ENCODE data around the gene ERC1.

GRCh38 chr12:1065629-1066028 is 74.6 kb downstream of the ERC1 start:
- TF ChIP-seq POLR2A (IDR thresholded peaks at IDR 0.05) (no peak), CTCF (IDR thresholded peaks at IDR 0.05) (no peak), EP300 (IDR thresholded peaks at IDR 0.05) (no peak)

All from tibial nerve (tissue), 4 donors.